ENCODE results near the gene SNAPC3. TPM values are rescaled to one million over a fixed set of nuclear protein-coding genes. Genes with fewer than 3 reads are reported as not detected.

The SNAPC3 gene
- total RNA-seq, 1 donor: 30.4 TPM

- no peak for DNase-seq (ENCODE audit: insufficient read length, low spot score, missing footprints)
- no peak for TF ChIP-seq CTCF (IDR thresholded peaks at IDR 0.05; ENCODE audit: extremely low read depth, low read depth, low read length)
Observed at GRCh38 chr9:15389173-15389572, 33.5 kb upstream of the SNAPC3 start.

GRCh38 chr9:15389631-15390030, 33.0 kb upstream of the SNAPC3 start:
- no peaks in the 10 kb centered on the region for H3K9me3 ChIP-seq (ENCODE audit: low read depth, low read length)
- no peak for DNase-seq (ENCODE audit: insufficient read length, low spot score, missing footprints)
- no peak for TF ChIP-seq CTCF (IDR thresholded peaks at IDR 0.05; ENCODE audit: extremely low read depth, low read depth, low read length)
- H3K4me3 ChIP-seq (ENCODE audit: insufficient read depth, low read length): no peak overlapping the region
- no peak overlapping the region for H3K4me2 ChIP-seq (ENCODE audit: insufficient read depth, low read length)
- H3K36me3 ChIP-seq (ENCODE audit: insufficient read depth, low read length): no peaks in the 10 kb centered on the region
- H3K79me2 ChIP-seq (ENCODE audit: insufficient read depth, low read length): no peaks in the 10 kb centered on the region
- H3K27me3 ChIP-seq (ENCODE audit: insufficient read depth, low read length): no peaks in the 10 kb centered on the region
- H2AFZ ChIP-seq (ENCODE audit: low read length): no peak overlapping the region
- H3K4me1 ChIP-seq (ENCODE audit: insufficient read depth, low read length): no peaks in the 10 kb centered on the region
- H3K27ac ChIP-seq (ENCODE audit: low read depth, low read length): no peak overlapping the region
- no peaks in the 10 kb centered on the region for H4K20me1 ChIP-seq (ENCODE audit: insufficient read depth, low read length)

More at GRCh38 chr9:15389173-15389572, 33.5 kb upstream of the SNAPC3 start:
- Histone ChIP-seq H3K27me3 (ENCODE audit: insufficient read depth, low read length) (no peaks in the 10 kb centered on the region), H3K27ac (ENCODE audit: low read depth, low read length) (no peak overlapping the region), H4K20me1 (ENCODE audit: insufficient read depth, low read length) (no peaks in the 10 kb centered on the region), H3K36me3 (ENCODE audit: insufficient read depth, low read length) (no peaks in the 10 kb centered on the region), H2AFZ (ENCODE audit: low read length) (no peak overlapping the region), H3K79me2 (ENCODE audit: insufficient read depth, low read length) (no peaks in the 10 kb centered on the region), H3K4me3 (ENCODE audit: insufficient read depth, low read length) (no peak overlapping the region), H3K4me2 (ENCODE audit: insufficient read depth, low read length) (no peak overlapping the region), H3K4me1 (ENCODE audit: insufficient read depth, low read length) (no peaks in the 10 kb centered on the region), H3K9me3 (ENCODE audit: low read depth, low read length) (no peaks in the 10 kb centered on the region)

GRCh38 chr9:15390201-15390600, 32.5 kb upstream of the SNAPC3 start:
- TF ChIP-seq CTCF (IDR thresholded peaks at IDR 0.05; ENCODE audit: extremely low read depth, low read depth, low read length): no peak
- no peak overlapping the region for H2AFZ ChIP-seq (ENCODE audit: low read length)
- H3K9me3 ChIP-seq (ENCODE audit: low read depth, low read length): no peaks in the 10 kb centered on the region
- H4K20me1 ChIP-seq (ENCODE audit: insufficient read depth, low read length): no peaks in the 10 kb centered on the region
- no peaks in the 10 kb centered on the region for H3K79me2 ChIP-seq (ENCODE audit: insufficient read depth, low read length)
- no peaks in the 10 kb centered on the region for H3K4me1 ChIP-seq (ENCODE audit: insufficient read depth, low read length)
- H3K27me3 ChIP-seq (ENCODE audit: insufficient read depth, low read length): no peaks in the 10 kb centered on the region
- no peaks in the 10 kb centered on the region for H3K36me3 ChIP-seq (ENCODE audit: insufficient read depth, low read length)
- no peak overlapping the region for H3K27ac ChIP-seq (ENCODE audit: low read depth, low read length)
- no peak for DNase-seq (ENCODE audit: insufficient read length, low spot score, missing footprints)
- H3K4me2 ChIP-seq (ENCODE audit: insufficient read depth, low read length): no peak overlapping the region
- H3K4me3 ChIP-seq (ENCODE audit: insufficient read depth, low read length): no peak overlapping the region

- Histone ChIP-seq H3K4me3 (ENCODE audit: insufficient read depth, low read length) (no peak overlapping the region), H2AFZ (ENCODE audit: low read length) (no peak overlapping the region), H3K27me3 (ENCODE audit: insufficient read depth, low read length) (no peaks in the 10 kb centered on the region), H3K4me2 (ENCODE audit: insufficient read depth, low read length) (no peak overlapping the region), H4K20me1 (ENCODE audit: insufficient read depth, low read length) (no peaks in the 10 kb centered on the region), H3K4me1 (ENCODE audit: insufficient read depth, low read length) (no peaks in the 10 kb centered on the region), H3K9me3 (ENCODE audit: low read depth, low read length) (no peaks in the 10 kb centered on the region), H3K79me2 (ENCODE audit: insufficient read depth, low read length) (no peaks in the 10 kb centered on the region), H3K36me3 (ENCODE audit: insufficient read depth, low read length) (no peaks in the 10 kb centered on the region), H3K27ac (ENCODE audit: low read depth, low read length) (no peak overlapping the region)
- no peak for DNase-seq (ENCODE audit: insufficient read length, low spot score, missing footprints)
- no peak for TF ChIP-seq CTCF (IDR thresholded peaks at IDR 0.05; ENCODE audit: extremely low read depth, low read depth, low read length)
Observed at GRCh38 chr9:15392363-15392762, 30.3 kb upstream of the SNAPC3 start.
